A549 (cell line): ENCODE results near the gene POLR3GL. TPM values are rescaled to one million over a fixed set of nuclear protein-coding genes. Genes with fewer than 3 reads are reported as not detected.
A peak's percentile ranks its signal among the peaks of the same experiment; 100 is the strongest.

Experiments used
- ATAC-seq, 2 experiments: fragments of 200-7000 bp in 1 of 2; fragments of >200 bp in 1 of 2; cut with Nextera tagmentation in 1 of 2; cut with Tn5 transposase in 1 of 2; 3 replicates each; pipeline versions ENCODE4 v1.8.0 to v1.9.1; 2018 to 2020; ENCODE audit warnings: mild to moderate bottlenecking in 1 of 2, moderate library complexity in 1 of 2
- CTCF ChIA-PET: fragments of 300-600 bp; sonication (Branson Sonifier 250); formaldehyde crosslinking; extraction: SDS; loops from one replicate; lab custom pipeline; 2021; ENCODE audit warnings: antibody characterized with exemption, inconsistent platforms; lab: Yijun Ruan, JAX
- POLR2A ChIA-PET: fragments of 350-600 bp; formaldehyde crosslinking; extraction: SDS; loops from one replicate; lab custom pipeline; 2021; ENCODE audit warnings: antibody characterized with exemption, inconsistent platforms; lab: Yijun Ruan, JAX
- DNase-seq, 2 experiments: peaks; one replicate each; pipeline versions ENCODE4 v3.0.0 to v3.0.0-alpha.2; 2011 to 2016; ENCODE audit warnings: low read depth in 1 of 2, low spot score in 1 of 2
- FAIRE-seq: peaks from 2 replicates; lab custom pipeline; 2011; peaks lifted over from hg19 to GRCh38; lab: Jason Lieb, UNC
- H3K27ac ChIP-seq, 2 experiments: fragments of >200 bp; sonication (Bioruptor Twin); formaldehyde crosslinking; 3 replicates each; pipeline ENCODE4 v1.5.1; 2016 to 2017
- H3K4me1 ChIP-seq: fragments of >200 bp; sonication (Bioruptor Twin); formaldehyde crosslinking; 3 replicates; pipeline ENCODE4 v1.6.1; 2016
- H3K4me2 ChIP-seq: fragments of >200 bp; sonication (Bioruptor Twin); formaldehyde crosslinking; 3 replicates; pipeline ENCODE4 v1.6.1; 2016
- H3K4me3 ChIP-seq: fragments of >200 bp; sonication (Bioruptor Twin); formaldehyde crosslinking; 3 replicates; pipeline ENCODE4 v1.5.1; 2016
- H3K9me3 ChIP-seq: fragments of >200 bp; sonication (Bioruptor Twin); formaldehyde crosslinking; 3 replicates; pipeline ENCODE4 v1.6.1; 2016
- ATOH8 ChIP-seq: fragments of 250-450 bp; sonication (Bioruptor Pico); IDR thresholded peaks from 2 replicates; pipeline ENCODE4 v1.5.0; 2020; ENCODE audit warnings: low read depth, mild to moderate bottlenecking, moderate library complexity
- BCL3 ChIP-seq: fragments of >200 bp; sonication (Bioruptor Twin); formaldehyde crosslinking; IDR thresholded peaks from 3 replicates; pipeline ENCODE4 v1.6.1; 2016
- CBX2 ChIP-seq: fragments of 200-600 bp; sonication (generic); IDR thresholded peaks from 2 replicates; pipeline ENCODE4 v1.6.1; 2016; ENCODE audit warnings: low read depth, mild to moderate bottlenecking, borderline replicate concordance
- EHMT2 ChIP-seq: fragments of 200-600 bp; sonication (generic); IDR thresholded peaks from 2 replicates; pipeline ENCODE4 v1.6.1; 2016; ENCODE audit warnings: antibody characterized with exemption, low read depth, mild to moderate bottlenecking, moderate library complexity
- ELK1 ChIP-seq: fragments of 150-350 bp; IDR thresholded peaks from 2 replicates; pipeline ENCODE4 v1.6.1; 2014; ENCODE audit warnings: low read depth, mild to moderate bottlenecking, low read length
- EP300 ChIP-seq, 2 experiments: fragments of >200 bp; sonication (Bioruptor Twin); formaldehyde crosslinking; IDR thresholded peaks; 2 replicates in 1 of 2; 3 replicates in 1 of 2; pipeline ENCODE4 v1.6.1; 2016 to 2017
- ESRRA ChIP-seq: fragments of 150-350 bp; IDR thresholded peaks from 2 replicates; pipeline ENCODE4 v1.6.1; 2014; ENCODE audit warnings: mild to moderate bottlenecking, low read length, borderline replicate concordance
- FOXS1 ChIP-seq: fragments of 250-450 bp; sonication (Bioruptor Pico); IDR thresholded peaks from 2 replicates; pipeline ENCODE4 v1.5.0; 2020; ENCODE audit warnings: mild to moderate bottlenecking, moderate library complexity
- HDAC2 ChIP-seq: fragments of 200-600 bp; sonication (generic); IDR thresholded peaks from 2 replicates; pipeline ENCODE4 v1.6.1; 2016
- HEYL ChIP-seq: fragments of 250-450 bp; sonication (Bioruptor Pico); IDR thresholded peaks from 2 replicates; pipeline ENCODE4 v1.8.0; 2021; ENCODE audit warnings: mild to moderate bottlenecking, moderate library complexity
- HOXB5 ChIP-seq: fragments of 250-450 bp; sonication (Bioruptor Pico); IDR thresholded peaks from 2 replicates; pipeline ENCODE4 v1.5.0; 2020; ENCODE audit warnings: mild to moderate bottlenecking, moderate library complexity
- MAX ChIP-seq: IDR thresholded peaks from 2 replicates; pipeline ENCODE4 v1.6.1; 2012
- MYC ChIP-seq: IDR thresholded peaks from 2 replicates; pipeline ENCODE4 v1.6.1; 2012; ENCODE audit warnings: mild to moderate bottlenecking, inconsistent platforms, low read length, improper control_type of control experiment, borderline replicate concordance
- NR3C1 ChIP-seq: fragments of >200 bp; sonication (Bioruptor Twin); formaldehyde crosslinking; IDR thresholded peaks from 3 replicates; pipeline ENCODE4 v1.6.1; 2017
- PBX3 ChIP-seq: IDR thresholded peaks from 2 replicates; pipeline ENCODE4 v1.6.1; 2012
- PHF8 ChIP-seq: fragments of 200-600 bp; sonication (generic); IDR thresholded peaks from 2 replicates; pipeline ENCODE4 v1.6.1; 2016; ENCODE audit warnings: low read depth, mild to moderate bottlenecking, antibody characterized with exemption, moderate library complexity, borderline replicate concordance
- RAD21 ChIP-seq, 2 experiments: fragments of >200 bp in 1 of 2; sonication (Bioruptor Twin) in 1 of 2; formaldehyde crosslinking in 1 of 2; IDR thresholded peaks in 1 of 2; conservative IDR thresholded peaks in 1 of 2; 2 replicates in 1 of 2; 3 replicates in 1 of 2; pipeline ENCODE4 v1.6.1; 2012 to 2018; ENCODE audit warnings: inconsistent platforms in 1 of 2
- RCOR1 ChIP-seq: fragments of 150-350 bp; IDR thresholded peaks from 2 replicates; pipeline ENCODE4 v1.6.1; 2014; ENCODE audit warnings: antibody characterized with exemption, low read length, low read depth
- REST ChIP-seq: fragments of 200-600 bp; sonication (generic); IDR thresholded peaks from 2 replicates; pipeline ENCODE4 v1.6.1; 2016; ENCODE audit warnings: antibody characterized with exemption, mild to moderate bottlenecking, moderate library complexity
- RFX5 ChIP-seq: fragments of 450-650 bp; IDR thresholded peaks from 2 replicates; pipeline ENCODE4 v1.7.1; 2014; ENCODE audit warnings: antibody characterized with exemption, mild to moderate bottlenecking, moderate library complexity
- SMC3 ChIP-seq: fragments of >200 bp; sonication (Bioruptor Twin); formaldehyde crosslinking; IDR thresholded peaks from 3 replicates; pipeline ENCODE4 v1.6.1; 2018; ENCODE audit warnings: inconsistent platforms
- SREBF2 ChIP-seq: fragments of 450-650 bp; IDR thresholded peaks from 2 replicates; pipeline ENCODE4 v1.6.1; 2014; ENCODE audit warnings: mild to moderate bottlenecking, moderate library complexity
- TFCP2L1 ChIP-seq: fragments of 250-450 bp; sonication (Bioruptor Pico); IDR thresholded peaks from 2 replicates; pipeline ENCODE4 v1.5.0; 2021; ENCODE audit warnings: mild to moderate bottlenecking
- ZC3H11A ChIP-seq: fragments of 450-650 bp; IDR thresholded peaks from 2 replicates; pipeline ENCODE4 v1.6.1; 2014; ENCODE audit warnings: antibody characterized with exemption, mild to moderate bottlenecking
- ZNF302 ChIP-seq: fragments of 250-450 bp; sonication (Bioruptor Pico); IDR thresholded peaks from 2 replicates; pipeline ENCODE4 v1.9.0; 2021; ENCODE audit warnings: inconsistent platforms, mild to moderate bottlenecking, moderate library complexity
- ZSCAN20 ChIP-seq: fragments of 250-450 bp; sonication (Bioruptor Pico); IDR thresholded peaks from 2 replicates; pipeline ENCODE4 v1.8.0; 2022; ENCODE audit warnings: mild to moderate bottlenecking, moderate library complexity
- WGBS: methylation state at CpG from one replicate; pipeline ENCODE4 v1.1.6; 2017; ENCODE audit errors: missing lambda C conversion rate; 5-methylcytosine and 5-hydroxymethylcytosine counted together
- polyA plus RNA-seq, 4 experiments: library from polyadenylated mRNA; depleted of rRNA in 3 of 4; stranded (reverse); fragments of >200 nt; fragmentation: RNase III in 1 of 4; extraction: RNeasy Plus Mini Kit Qiagen cat#74134 plus additional on column Dnase treatment in 1 of 4; gene quantifications; 2 replicates in 3 of 4; 3 replicates in 1 of 4; pipeline ENCODE4 v1.2.3, GENCODE V29; 2011 to 2017

Gene POLR3GL
- polyA plus RNA-seq, 2 of the 4 experiments (the other 2 are of a cell fraction): 12.6 to 15.7 TPM

GRCh38 chr1:145995964-145996432, 31.5 kb downstream of the POLR3GL start:
- CTCF ChIA-PET: interaction anchor here (2.3 to 24.2 kb wide), 3 partner anchors 16 to 151 kb away, joined by 7 to 566 read pairs (median 148); partner anchors contain the start of genes HJV and NUDT17
- H3K4me3 ChIP-seq: peak overlapping the region; percentile 42
- FAIRE-seq (no peak), ATAC-seq (no peak)
- 26% methylated on average over 13 of the region's 13 CpGs for WGBS
- H3K9me3 ChIP-seq: no peaks in the 10 kb centered on the region
- no peak overlapping the region; a peak in 1 of 6 replicates for H3K27ac ChIP-seq
- H3K4me1 ChIP-seq: peaks cover 7% of the 10 kb centered on the region; the same call in 1 of the 3 replicates
- no peak for TF ChIP-seq MYC
- TF ChIP-seq CBX2: no peak
- TF ChIP-seq PHF8: no peak
- TF ChIP-seq HOXB5: no peak
- no peak for TF ChIP-seq NR3C1
- no peak for TF ChIP-seq BCL3
- TF ChIP-seq RFX5: no peak
- TF ChIP-seq TFCP2L1: no peak
- TF ChIP-seq, all 56 proteins: peak for 0
- POLR2A ChIA-PET: interaction anchor here (0.6 kb wide), 1 partner anchor 9 kb away, joined by 3 read pairs; no protein-coding TSS in a partner anchor
- no peak for DNase-seq
- peak overlapping the region; percentile 83 for H3K4me2 ChIP-seq

GRCh38 chr1:145996433-145997015, 32.0 kb downstream of the POLR3GL start, which contains the start of gene TXNIP:
TSS of gene TXNIP (minus strand) at chr1:145996579. CDS start at chr1:145996266, 313 bp downstream.
- H3K4me1 ChIP-seq: peaks cover 7% of the 10 kb centered on the region; the same call in 1 of the 3 replicates
- ATAC-seq (peak; percentile 100), DNase-seq (peak; percentile 87 to 99), FAIRE-seq (no peak)
- no peaks in the 10 kb centered on the region for H3K9me3 ChIP-seq
- H3K27ac ChIP-seq: peak within 1 kb of the TSS; percentile 46 to 68; a peak in 4 of 6 replicates
- H3K4me2 ChIP-seq: peak within 1 kb of the TSS; percentile 83
- CTCF ChIA-PET: interaction anchor here (0.9 to 24.2 kb wide), 4 partner anchors 15 to 151 kb away, joined by 5 to 566 read pairs (median 78); partner anchors contain the start of genes HJV and NUDT17
- POLR2A ChIA-PET: interaction anchor here (0.6 kb wide), 1 partner anchor 10 kb away, joined by 3 read pairs; no protein-coding TSS in a partner anchor
- peak within 1 kb of the TSS; percentile 42 for H3K4me3 ChIP-seq
- 5% methylated on average over 29 of the region's 30 CpGs for WGBS
- TF ChIP-seq ATOH8 (no peak), ZSCAN20 (no peak), ESRRA (no peak), CBX2 (no peak), HEYL (no peak), RAD21 (conservative IDR thresholded peaks at IDR 0.05 in 1 of 2, IDR thresholded peaks at IDR 0.05 in 1 of 2) (no peak), MYC (0 out of 2 replicates have a peak, but pooled peaks have one; percentile 53), PBX3 (no peak), EP300 (IDR thresholded peaks at IDR 0.05) (no peak), EHMT2 (no peak), SREBF2 (no peak), MAX (peak; percentile 99), SMC3 (no peak), FOXS1 (CRISPR knock-in tag) (no peak), REST (no peak), BCL3 (no peak), ELK1 (no peak), HDAC2 (no peak; the same call in 1 of the 2 replicates), ZNF302 (CRISPR knock-in tag) (no peak), ZC3H11A (no peak), RCOR1 (no peak)
